ENCODE measurements around the gene CA10.

Gene CA10

GRCh38 chr17:51751072-51751471 lies 407.4 kb downstream of the CA10 start:
- no peak for DNase-seq

- no peak for DNase-seq
These were observed 409.5 kb downstream of the CA10 start for GRCh38 chr17:51748749-51749604.

GRCh38 chr17:51746421-51746820 lies 412.1 kb downstream of the CA10 start:
- no peak for DNase-seq

- DNase-seq: no peak
These were observed 412.5 kb downstream of the CA10 start for GRCh38 chr17:51745993-51746392.

- DNase-seq: no peak
These were observed 415.0 kb downstream of the CA10 start for GRCh38 chr17:51743477-51743876.

- no peak for DNase-seq
These were observed 415.9 kb downstream of the CA10 start for GRCh38 chr17:51742571-51742970.

- no peak for DNase-seq
These were observed 417.1 kb downstream of the CA10 start for GRCh38 chr17:51741458-51741857.

GRCh38 chr17:51740531-51740930 lies 418.0 kb downstream of the CA10 start:
- no peak for DNase-seq

GRCh38 chr17:51739245-51739886 lies 419.1 kb downstream of the CA10 start:
- no peak for DNase-seq

GRCh38 chr17:51736356-51736755 lies 422.2 kb downstream of the CA10 start:
- no peak for DNase-seq

GRCh38 chr17:51734976-51735375 lies 423.5 kb downstream of the CA10 start:
- DNase-seq: no peak

- DNase-seq: no peak
These were observed 424.1 kb downstream of the CA10 start for GRCh38 chr17:51734462-51734861.

GRCh38 chr17:51733166-51733565 lies 425.3 kb downstream of the CA10 start:
- DNase-seq: no peak

- no peak for DNase-seq
These were observed 426.4 kb downstream of the CA10 start for GRCh38 chr17:51731941-51732722.

- DNase-seq: no peak
These were observed 428.0 kb downstream of the CA10 start for GRCh38 chr17:51730303-51731050.

- no peak for DNase-seq
These were observed 433.3 kb downstream of the CA10 start for GRCh38 chr17:51725185-51725584.

GRCh38 chr17:51724043-51724580 lies 434.4 kb downstream of the CA10 start:
- DNase-seq: no peak

- DNase-seq: no peak
These were observed 435.5 kb downstream of the CA10 start for GRCh38 chr17:51722994-51723393.

GRCh38 chr17:51721730-51722129 lies 436.8 kb downstream of the CA10 start:
- DNase-seq: no peak

- DNase-seq: no peak
These were observed 438.1 kb downstream of the CA10 start for GRCh38 chr17:51720439-51720838.

- DNase-seq: no peak
These were observed 439.5 kb downstream of the CA10 start for GRCh38 chr17:51718983-51719382.

GRCh38 chr17:51711581-51711980 lies 446.9 kb downstream of the CA10 start:
- no peak for DNase-seq

GRCh38 chr17:51710634-51710979 lies 447.9 kb downstream of the CA10 start:
- DNase-seq: no peak

All from DMS79 (cell line).